Measurements from ENCODE around the gene LEMD2.

LEMD2 gene

DNA sequence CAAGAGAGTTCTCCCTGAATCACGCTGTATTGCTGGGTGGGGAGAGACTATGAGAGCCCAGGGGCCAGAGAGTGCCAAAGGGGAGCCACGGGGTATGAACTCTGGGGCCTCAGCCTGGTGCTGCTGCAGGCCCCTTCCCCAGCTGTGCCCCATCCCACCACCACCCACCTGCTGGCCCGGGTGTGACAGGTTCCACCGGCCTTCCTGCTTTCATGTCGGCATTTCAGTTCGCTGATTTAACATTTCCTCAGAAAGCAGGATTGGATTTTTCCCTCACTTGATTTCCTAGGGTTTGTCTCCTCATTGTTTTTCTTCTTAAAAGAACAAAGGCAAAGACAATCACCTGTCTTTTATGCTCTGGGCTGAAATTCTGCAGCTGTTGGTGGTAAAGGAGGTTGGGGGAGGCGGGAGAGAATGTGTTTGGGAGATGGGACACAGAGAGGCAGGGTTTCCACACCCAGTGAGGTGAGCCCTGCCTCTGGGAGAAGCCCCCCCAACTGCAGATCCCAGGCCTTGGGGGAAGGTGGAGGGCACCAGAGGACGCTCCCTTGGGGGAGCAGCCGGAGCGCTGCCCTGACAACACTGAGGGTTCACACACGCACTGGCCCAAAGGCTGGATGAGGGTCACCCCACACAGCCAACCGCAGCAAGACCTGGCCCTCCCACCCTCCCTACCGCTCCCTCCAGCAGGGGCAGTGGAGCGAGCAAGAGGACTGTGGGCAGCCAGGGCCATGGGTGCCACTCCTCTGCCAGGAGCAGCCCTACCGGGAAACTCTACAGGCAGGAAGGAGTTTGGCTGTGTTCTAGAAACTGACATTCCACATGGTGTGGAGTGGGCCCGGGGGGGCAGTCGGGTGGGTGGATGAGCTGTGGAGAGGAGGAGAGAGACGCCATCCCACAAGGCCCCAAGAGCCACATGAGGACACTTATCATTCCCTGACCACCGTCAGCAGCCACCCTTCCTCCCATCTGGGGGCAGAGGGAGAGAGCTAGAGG is 25.4 kb upstream of the LEMD2 start:
- DNase-seq (ENCODE audit: low read depth, low spot score): no peak
- TF ChIP-seq POLR2AphosphoS5 (IDR thresholded peaks at IDR 0.05; ENCODE audit: borderline replicate concordance, low read depth, low read length): no peak
- TF ChIP-seq EZH2 (IDR thresholded peaks at IDR 0.05): no peak
- TF ChIP-seq FOXP2 (optimal IDR thresholded peaks at IDR 0.05; ENCODE audit: control extremely low read depth, extremely low read length, insufficient read depth): no peak
- no peak overlapping the region for H3K9ac ChIP-seq (ENCODE audit: insufficient read length)
- H3K9me3 ChIP-seq (ENCODE audit: low read depth, low read length): no peaks in the 10 kb centered on the region
- H3K4me3 ChIP-seq: no peak overlapping the region
- no peak overlapping the region for H3K27ac ChIP-seq
- no peaks in the 10 kb centered on the region for H3K36me3 ChIP-seq (ENCODE audit: insufficient read depth, low read length)

DNA sequence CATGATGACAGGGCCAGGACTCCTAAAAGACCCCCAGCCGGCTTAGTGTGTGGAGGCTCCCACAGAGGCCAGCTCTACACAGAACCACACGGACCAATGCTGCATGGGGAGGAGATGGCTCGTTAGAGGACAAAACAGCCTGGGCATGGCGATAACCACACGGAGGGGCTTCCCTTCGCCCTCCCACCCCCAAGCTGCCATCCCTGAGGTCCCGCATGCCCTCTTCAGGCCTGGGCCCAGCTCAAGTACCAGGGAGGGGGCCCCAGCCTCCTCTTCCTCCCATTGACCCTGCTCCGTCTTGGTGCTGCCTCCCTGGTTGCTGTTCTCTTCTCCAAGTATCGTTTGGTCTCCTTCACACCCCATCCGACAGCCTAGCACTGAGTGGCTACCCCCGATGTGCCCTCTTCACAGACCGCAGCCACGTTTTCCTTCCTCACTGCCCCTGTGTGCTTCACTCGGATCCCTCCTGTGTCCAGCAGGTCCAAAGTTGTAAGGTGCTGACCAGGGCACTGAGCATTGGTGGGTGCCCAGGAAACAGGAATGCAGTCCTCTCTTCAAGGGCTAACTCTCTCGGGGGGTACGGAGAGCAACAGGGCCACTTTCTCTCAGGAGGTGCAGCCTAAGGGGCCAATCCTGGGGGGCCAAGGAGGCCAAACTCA is 24.4 kb upstream of the LEMD2 start:
- no peak for DNase-seq (ENCODE audit: low read depth, low spot score)
- Histone ChIP-seq H3K9me3 (ENCODE audit: low read depth, low read length) (no peaks in the 10 kb centered on the region), H3K4me3 (no peak overlapping the region), H3K9ac (ENCODE audit: insufficient read length) (no peak overlapping the region), H3K27ac (no peak overlapping the region), H3K36me3 (ENCODE audit: insufficient read depth, low read length) (no peaks in the 10 kb centered on the region)
- TF ChIP-seq FOXP2 (optimal IDR thresholded peaks at IDR 0.05; ENCODE audit: control extremely low read depth, extremely low read length, insufficient read depth): no peak
- TF ChIP-seq EZH2 (IDR thresholded peaks at IDR 0.05): no peak
- TF ChIP-seq POLR2AphosphoS5 (IDR thresholded peaks at IDR 0.05; ENCODE audit: borderline replicate concordance, low read depth, low read length): no peak

DNA sequence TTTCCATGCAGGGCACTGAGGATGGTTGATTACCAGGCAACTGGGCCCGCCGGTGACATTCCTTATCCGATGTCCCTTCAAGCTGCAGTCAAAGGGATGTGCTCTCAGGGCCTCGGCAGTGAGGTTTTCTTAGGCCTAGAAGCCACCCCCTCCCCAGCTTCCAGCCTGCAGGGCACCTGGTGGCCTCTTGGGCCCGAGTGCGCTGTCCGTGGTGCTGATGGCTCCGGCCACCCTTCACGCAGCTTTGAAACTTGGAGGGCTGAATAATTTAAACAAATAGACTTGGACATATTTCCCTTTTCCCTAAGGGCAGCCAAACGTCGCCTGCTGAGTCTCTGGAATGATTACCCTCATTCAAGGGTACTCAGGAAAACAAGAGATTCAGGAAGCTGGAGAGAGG is 23.7 kb upstream of the LEMD2 start:
- no peak overlapping the region for H3K9ac ChIP-seq (ENCODE audit: insufficient read length)
- H3K27ac ChIP-seq: no peak overlapping the region
- TF ChIP-seq EZH2 (IDR thresholded peaks at IDR 0.05): no peak
- no peak for TF ChIP-seq POLR2AphosphoS5 (IDR thresholded peaks at IDR 0.05; ENCODE audit: borderline replicate concordance, low read depth, low read length)
- no peak for TF ChIP-seq FOXP2 (optimal IDR thresholded peaks at IDR 0.05; ENCODE audit: control extremely low read depth, extremely low read length, insufficient read depth)
- no peak for DNase-seq (ENCODE audit: low read depth, low spot score)
- H3K36me3 ChIP-seq (ENCODE audit: insufficient read depth, low read length): no peaks in the 10 kb centered on the region
- H3K9me3 ChIP-seq (ENCODE audit: low read depth, low read length): no peaks in the 10 kb centered on the region
- H3K4me3 ChIP-seq: no peak overlapping the region

DNA sequence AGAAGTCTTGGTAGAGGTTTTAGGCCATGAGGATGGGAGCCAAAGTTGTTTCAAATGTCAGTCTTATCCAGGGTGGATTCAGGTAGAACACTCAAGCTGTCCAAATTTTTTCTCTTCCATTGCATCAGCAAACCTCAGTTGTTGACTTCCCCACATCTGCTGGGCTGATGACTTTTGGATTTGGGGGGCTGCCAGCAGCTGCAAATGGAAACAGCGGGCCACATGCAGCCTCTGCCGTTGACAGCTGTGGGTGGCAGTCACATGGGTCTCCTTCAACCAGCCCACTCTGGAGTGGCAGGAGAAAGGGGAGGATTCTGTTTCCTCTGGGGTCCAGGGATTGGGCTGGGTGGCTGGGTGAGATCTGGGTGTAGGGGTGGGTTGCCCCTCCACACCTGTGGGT is 20.7 kb upstream of the LEMD2 start:
- no peaks in the 10 kb centered on the region for H3K9me3 ChIP-seq (ENCODE audit: low read depth, low read length)
- TF ChIP-seq POLR2AphosphoS5 (IDR thresholded peaks at IDR 0.05; ENCODE audit: borderline replicate concordance, low read depth, low read length) (no peak), FOXP2 (optimal IDR thresholded peaks at IDR 0.05; ENCODE audit: control extremely low read depth, extremely low read length, insufficient read depth) (no peak), EZH2 (IDR thresholded peaks at IDR 0.05) (no peak)

DNA sequence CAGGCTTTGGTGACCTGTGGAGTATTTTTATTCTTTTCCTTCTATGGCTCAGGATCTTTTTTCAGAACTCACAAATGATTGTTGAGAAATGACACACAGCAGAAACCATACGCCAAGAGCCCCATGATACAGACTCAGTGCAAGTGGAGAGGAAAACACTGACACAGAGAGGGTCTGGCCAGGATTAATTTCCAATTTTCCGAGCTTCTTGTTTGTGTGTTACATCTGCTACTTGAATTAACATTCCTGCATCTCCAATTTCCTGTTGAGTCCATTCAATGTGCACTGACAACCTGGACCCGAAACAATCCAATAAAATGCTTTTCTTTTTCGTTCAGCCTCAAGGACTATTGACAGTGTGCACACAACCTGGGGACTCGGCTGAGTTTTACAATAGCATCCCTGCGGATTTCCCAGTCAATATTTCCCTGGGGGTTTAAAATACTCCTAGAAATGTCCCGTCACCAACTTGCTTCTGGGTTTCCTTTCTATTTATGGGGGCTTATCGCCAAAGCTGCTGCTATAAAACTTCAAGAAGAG is 19.8 kb upstream of the LEMD2 start:
- no peaks in the 10 kb centered on the region for H3K36me3 ChIP-seq (ENCODE audit: insufficient read depth, low read length)
- H3K4me3 ChIP-seq: no peak overlapping the region
- no peaks in the 10 kb centered on the region for H3K9me3 ChIP-seq (ENCODE audit: low read depth, low read length)
- H3K9ac ChIP-seq (ENCODE audit: insufficient read length): no peak overlapping the region
- TF ChIP-seq POLR2AphosphoS5 (IDR thresholded peaks at IDR 0.05; ENCODE audit: borderline replicate concordance, low read depth, low read length): no peak
- TF ChIP-seq FOXP2 (optimal IDR thresholded peaks at IDR 0.05; ENCODE audit: control extremely low read depth, extremely low read length, insufficient read depth): no peak
- no peak for TF ChIP-seq EZH2 (IDR thresholded peaks at IDR 0.05)
- H3K27ac ChIP-seq: no peak overlapping the region
- DNase-seq (ENCODE audit: low read depth, low spot score): no peak

More for the DNA sequence above, 20.7 kb upstream of the LEMD2 start:
- no peaks in the 10 kb centered on the region for H3K36me3 ChIP-seq (ENCODE audit: insufficient read depth, low read length)
- no peak overlapping the region for H3K4me3 ChIP-seq
- H3K9ac ChIP-seq (ENCODE audit: insufficient read length): no peak overlapping the region
- DNase-seq (ENCODE audit: low read depth, low spot score): no peak
- no peak overlapping the region for H3K27ac ChIP-seq

DNA sequence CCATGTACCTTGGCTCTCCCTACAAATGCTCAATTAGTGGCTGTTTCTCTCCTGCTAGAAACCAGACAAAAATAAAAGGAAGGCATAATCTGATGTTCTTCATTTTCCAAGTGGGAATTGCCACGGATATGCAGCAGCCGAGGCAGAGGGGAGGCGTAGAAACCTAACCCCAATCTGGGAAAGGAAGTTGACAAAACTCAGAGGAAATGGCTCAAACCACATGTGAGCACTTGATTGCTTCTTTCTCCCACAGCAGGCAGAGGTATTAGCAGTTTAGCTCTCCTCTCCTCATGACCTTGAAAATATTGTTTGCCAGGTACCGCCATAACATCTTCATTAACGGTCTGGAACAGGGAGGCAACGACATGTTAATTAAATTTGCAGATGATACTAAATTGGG is 18.7 kb upstream of the LEMD2 start:
- Histone ChIP-seq H3K4me3 (no peak overlapping the region), H3K27ac (no peak overlapping the region), H3K9me3 (ENCODE audit: low read depth, low read length) (no peaks in the 10 kb centered on the region), H3K9ac (ENCODE audit: insufficient read length) (no peak overlapping the region), H3K36me3 (ENCODE audit: insufficient read depth, low read length) (no peaks in the 10 kb centered on the region)
- DNase-seq (ENCODE audit: low read depth, low spot score): no peak
- TF ChIP-seq POLR2AphosphoS5 (IDR thresholded peaks at IDR 0.05; ENCODE audit: borderline replicate concordance, low read depth, low read length): no peak
- TF ChIP-seq FOXP2 (optimal IDR thresholded peaks at IDR 0.05; ENCODE audit: control extremely low read depth, extremely low read length, insufficient read depth): no peak

DNA sequence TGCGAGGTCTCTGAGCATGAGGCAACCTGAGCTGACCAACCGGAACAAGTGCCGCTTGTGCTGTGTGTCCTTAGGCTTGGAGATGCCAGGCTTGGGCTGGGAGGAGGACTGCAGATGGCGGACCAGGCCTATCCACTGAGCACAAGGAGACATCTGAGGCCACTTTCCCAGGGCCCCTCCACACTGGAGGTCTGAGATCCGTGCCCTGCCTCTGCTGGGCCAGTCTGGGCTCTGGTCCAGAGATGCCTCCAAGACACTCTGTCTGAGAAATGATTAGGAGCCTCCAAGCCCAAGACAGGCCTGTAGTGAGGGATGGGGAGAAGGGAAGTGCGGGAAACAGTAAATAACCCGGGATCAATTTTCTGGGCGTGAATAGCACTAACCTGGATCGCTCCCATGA is 17.9 kb upstream of the LEMD2 start:
- TF ChIP-seq FOXP2 (optimal IDR thresholded peaks at IDR 0.05; ENCODE audit: control extremely low read depth, extremely low read length, insufficient read depth): no peak
- TF ChIP-seq EZH2 (IDR thresholded peaks at IDR 0.05): no peak
- TF ChIP-seq POLR2AphosphoS5 (IDR thresholded peaks at IDR 0.05; ENCODE audit: borderline replicate concordance, low read depth, low read length): no peak

DNA sequence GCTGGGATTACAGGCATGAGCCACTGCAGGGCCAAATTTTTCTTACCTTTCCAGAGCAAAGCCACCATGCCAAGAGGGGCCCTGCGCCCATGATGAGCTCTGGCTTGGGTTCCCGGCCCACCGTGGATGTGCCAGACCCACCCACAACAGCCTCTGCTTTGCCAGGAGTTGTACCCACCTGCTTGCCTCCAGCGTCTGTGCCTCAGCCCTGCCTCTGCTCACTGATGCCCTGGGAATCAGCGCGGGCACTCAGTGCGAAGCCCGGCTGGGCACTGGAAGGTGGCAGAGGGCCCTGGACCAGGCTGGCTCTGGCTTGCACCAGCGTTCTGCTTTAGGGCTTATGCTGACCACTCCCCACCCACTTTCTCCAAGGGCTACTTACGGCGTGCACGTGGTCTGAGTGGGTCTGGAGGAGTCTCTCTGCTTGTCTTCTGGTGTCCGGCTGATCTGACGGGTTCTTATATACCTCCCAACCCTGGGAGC is 14.7 kb upstream of the LEMD2 start, which contains the start of gene MLN:
Gene MLN (minus strand): TSS at position 433 of the 483 bp plus-strand sequence. CDS start 2,840 bp downstream, outside the sequence.
- Histone ChIP-seq H3K4me3 (no peak within 1 kb of the TSS), H3K27ac (no peak within 1 kb of the TSS), H3K36me3 (ENCODE audit: insufficient read depth, low read length) (no peaks in the 10 kb centered on the region), H3K9ac (ENCODE audit: insufficient read length) (no peak within 1 kb of the TSS), H3K9me3 (ENCODE audit: low read depth, low read length) (no peaks in the 10 kb centered on the region)
- no peak for DNase-seq (ENCODE audit: low read depth, low spot score)
- TF ChIP-seq POLR2AphosphoS5 (IDR thresholded peaks at IDR 0.05; ENCODE audit: borderline replicate concordance, low read depth, low read length): no peak
- no peak for TF ChIP-seq EZH2 (IDR thresholded peaks at IDR 0.05)
- no peak for TF ChIP-seq FOXP2 (optimal IDR thresholded peaks at IDR 0.05; ENCODE audit: control extremely low read depth, extremely low read length, insufficient read depth)

More for the DNA sequence above, 17.9 kb upstream of the LEMD2 start:
- H3K4me3 ChIP-seq: no peak overlapping the region
- no peaks in the 10 kb centered on the region for H3K36me3 ChIP-seq (ENCODE audit: insufficient read depth, low read length)
- no peaks in the 10 kb centered on the region for H3K9me3 ChIP-seq (ENCODE audit: low read depth, low read length)
- no peak overlapping the region for H3K27ac ChIP-seq
- DNase-seq (ENCODE audit: low read depth, low spot score): no peak
- no peak overlapping the region for H3K9ac ChIP-seq (ENCODE audit: insufficient read length)

All from SK-N-MC (cell line).